AG09319 (cell line): ENCODE results near the gene ELF2.
A peak's percentile ranks its signal among the peaks of the same experiment; 100 is the strongest.

ENCODE experiments used
- DNase-seq: peaks from one replicate; pipeline ENCODE4 v3.0.0-alpha.2; 2010; ENCODE audit warnings: low read depth; ENCODE audit errors: extremely low read depth
- TF ChIP-seq, protein P1 (sequence below): IDR thresholded peaks from 2 replicates; pipeline ENCODE4 v1.5.1; 2011; ENCODE audit warnings: low read depth, mild to moderate bottlenecking, inconsistent platforms, low read length, moderate library complexity

The ELF2 gene

DNA sequence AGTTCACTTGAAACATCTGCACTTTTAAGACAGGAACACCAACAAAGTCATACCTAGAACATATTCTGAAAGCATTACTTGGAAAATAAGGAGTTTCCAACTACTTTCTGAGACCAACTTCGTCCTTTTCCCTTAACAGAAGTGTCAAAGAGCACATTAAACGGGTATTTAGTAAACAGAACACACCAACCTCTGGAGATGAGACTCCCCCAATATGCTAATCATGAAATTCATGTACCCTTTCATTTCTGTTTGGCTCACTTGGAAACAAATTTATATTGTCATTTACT is 92.3 kb downstream of the ELF2 start:
- TF ChIP-seq, protein P1, sequence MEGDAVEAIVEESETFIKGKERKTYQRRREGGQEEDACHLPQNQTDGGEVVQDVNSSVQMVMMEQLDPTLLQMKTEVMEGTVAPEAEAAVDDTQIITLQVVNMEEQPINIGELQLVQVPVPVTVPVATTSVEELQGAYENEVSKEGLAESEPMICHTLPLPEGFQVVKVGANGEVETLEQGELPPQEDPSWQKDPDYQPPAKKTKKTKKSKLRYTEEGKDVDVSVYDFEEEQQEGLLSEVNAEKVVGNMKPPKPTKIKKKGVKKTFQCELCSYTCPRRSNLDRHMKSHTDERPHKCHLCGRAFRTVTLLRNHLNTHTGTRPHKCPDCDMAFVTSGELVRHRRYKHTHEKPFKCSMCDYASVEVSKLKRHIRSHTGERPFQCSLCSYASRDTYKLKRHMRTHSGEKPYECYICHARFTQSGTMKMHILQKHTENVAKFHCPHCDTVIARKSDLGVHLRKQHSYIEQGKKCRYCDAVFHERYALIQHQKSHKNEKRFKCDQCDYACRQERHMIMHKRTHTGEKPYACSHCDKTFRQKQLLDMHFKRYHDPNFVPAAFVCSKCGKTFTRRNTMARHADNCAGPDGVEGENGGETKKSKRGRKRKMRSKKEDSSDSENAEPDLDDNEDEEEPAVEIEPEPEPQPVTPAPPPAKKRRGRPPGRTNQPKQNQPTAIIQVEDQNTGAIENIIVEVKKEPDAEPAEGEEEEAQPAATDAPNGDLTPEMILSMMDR = no peak
- DNase-seq = no peak

DNA sequence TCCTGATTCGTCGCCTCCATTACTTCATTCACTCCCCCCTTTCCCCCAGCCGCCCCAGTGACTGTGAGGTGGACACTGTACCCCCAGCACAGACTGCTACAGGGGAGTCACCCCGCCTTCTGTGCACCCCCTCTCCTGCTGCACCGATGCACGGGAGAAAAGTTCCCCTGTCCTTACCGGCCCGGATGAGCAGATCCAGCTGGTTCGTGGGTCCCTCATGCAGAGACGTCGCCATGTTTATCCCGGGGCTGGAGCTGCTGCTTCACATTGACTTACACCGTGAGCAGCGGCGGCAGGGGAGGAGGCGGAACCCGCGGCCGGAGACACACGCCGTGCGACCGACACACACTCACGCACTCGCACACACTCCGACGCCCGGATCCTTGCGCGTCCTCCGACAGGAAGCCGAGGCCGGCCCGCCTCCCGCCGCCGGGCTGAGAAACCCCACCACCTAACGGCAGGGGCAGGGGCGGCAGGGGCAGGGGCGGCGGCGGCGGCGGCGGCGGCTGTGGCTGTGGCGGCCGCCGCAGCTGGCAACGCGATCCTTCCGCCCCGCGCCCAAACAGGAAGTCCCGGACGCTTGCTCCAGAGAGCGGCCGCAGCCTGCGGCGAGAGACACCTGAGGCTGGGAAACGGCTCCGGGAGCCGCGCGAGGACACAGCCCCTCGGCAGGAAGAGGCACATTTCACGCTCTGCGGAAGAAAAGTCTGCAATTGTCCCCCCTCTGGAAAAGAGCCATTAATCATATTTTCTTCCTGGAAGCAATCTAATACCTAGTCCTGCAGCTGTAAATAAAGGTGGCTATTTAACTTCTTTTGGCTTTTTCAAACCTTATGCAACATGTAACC is 92.8 kb downstream of the ELF2 start:
- peak; percentile 80 for DNase-seq
- TF ChIP-seq, protein P1 = no peak

DNA sequence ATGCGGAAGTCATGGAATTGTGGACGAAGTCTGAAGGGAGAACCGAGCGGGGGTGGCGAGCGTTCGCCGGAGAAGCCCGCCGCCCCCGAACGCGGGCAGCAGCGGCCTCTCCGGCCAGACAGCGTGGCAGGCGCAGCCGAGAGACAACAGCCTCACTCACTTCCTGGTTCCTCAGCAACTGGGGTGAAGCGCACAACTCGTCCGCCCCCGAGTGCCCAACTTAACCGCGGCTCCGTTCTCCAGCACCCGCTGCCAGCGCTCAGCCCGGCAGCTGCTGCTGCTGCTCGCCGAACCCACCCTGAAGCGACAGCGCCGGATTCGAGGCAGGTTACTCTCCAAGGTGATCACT is 93.4 kb downstream of the ELF2 start:
- TF ChIP-seq, protein P1 = peak; percentile 21
- no peak for DNase-seq

DNA sequence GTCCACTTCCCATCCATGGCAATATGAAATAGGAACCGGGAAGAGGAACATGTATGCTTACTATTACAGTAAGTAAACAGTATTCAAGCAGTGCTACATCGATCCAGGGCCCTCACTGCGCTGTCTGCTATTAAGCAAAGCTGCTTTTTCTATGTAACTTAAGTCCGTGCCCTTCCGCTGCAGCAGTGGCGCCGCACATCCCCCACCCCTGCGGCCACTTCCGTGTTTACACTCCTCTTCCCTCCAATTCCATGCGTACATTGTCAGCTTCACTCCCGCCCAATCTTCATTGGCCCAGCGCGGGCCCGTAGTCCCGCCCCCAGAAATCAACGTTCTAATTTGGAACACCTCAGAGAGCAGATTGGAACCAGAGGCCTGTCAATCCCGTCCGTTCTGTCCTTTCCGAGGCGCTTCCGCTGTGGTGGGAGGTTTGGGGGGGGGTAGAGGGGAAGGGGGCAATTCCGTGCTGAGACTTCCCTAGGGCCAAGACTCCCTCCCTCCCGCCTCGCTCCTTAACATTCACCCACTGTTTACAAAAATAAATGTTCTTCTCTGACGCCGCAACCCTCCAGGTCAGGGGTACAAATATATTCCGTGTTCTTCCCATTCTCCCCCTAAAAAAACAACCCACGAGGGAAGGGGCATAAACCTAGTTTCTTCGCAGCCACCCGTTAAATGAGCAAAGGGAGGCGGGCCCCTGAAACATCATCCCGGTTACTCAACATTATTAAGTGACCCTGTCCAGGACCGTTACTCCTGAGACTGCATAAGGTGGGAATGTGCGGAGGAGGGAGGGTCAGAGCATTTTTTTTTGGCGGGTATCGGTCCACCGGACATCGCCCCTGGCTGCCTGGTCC is 94.0 kb downstream of the ELF2 start:
- peak; percentile 93 for DNase-seq

DNA sequence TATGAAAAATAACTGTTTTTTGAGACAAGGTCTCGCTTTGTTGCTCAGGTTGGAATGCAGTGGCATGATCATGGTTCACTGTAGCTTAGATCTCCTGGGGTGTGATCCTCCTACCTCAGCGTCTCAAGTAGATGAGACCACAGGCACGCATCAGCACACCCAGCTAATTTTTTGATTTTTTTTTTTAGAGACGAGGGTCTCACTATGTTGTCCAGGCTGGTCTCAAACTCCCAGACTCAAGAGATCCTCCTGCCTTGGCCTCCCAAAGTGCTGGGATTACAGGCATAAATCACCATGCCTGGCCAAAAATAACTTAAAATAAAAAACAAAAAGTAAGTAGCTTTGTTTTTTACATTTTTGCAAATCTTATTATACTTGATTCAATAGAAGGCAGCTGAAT is 98.1 kb downstream of the ELF2 start:
- TF ChIP-seq, protein P1 = no peak
- DNase-seq = no peak

More for the DNA sequence above, 94.0 kb downstream of the ELF2 start:
- TF ChIP-seq, protein P1 = no peak

DNA sequence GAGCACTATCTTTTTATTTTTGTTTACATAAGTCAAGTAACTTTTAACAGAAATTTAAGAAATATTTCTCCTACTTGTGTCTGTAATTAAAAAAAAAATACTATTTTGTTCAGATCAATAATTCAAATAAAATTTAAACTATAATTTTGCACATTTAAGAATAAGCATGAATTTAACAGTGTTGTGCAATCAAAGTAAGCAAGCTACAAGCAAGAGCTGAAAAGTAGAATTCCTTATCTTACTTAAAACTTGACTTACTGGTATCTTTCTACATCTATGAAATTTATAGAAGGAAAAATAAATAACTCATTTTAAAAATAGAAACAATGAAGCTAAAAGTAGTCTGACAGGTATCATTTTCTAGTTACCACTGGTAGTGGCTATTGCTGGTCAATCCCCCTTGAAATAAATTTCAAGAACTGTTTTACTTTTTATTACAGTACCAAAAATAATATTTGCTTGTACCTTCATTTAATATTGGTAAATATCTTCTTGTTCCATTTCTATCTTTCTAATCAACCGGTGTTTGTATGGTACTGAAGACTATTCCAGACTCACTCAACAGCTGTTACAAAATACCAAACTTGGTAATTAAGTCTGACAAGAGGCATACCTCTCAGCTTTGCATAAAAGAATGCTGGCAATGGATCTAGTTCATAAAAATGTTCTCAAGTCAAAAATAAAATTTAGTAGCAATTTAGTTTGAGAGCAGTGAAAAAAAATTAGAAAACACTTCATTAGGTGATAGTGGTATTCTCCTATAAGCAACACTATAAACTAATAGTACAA is 99.3 kb downstream of the ELF2 start:
- no peak for DNase-seq

More for the DNA sequence above, 99.3 kb downstream of the ELF2 start:
- TF ChIP-seq, protein P1 = no peak
